HG03460 (cell line): ENCODE results near the gene FBXW9.
"Not testable (repeated sequence)": the region's sequence is repeated elsewhere in the genome, so short reads cannot be mapped to it uniquely, and the experiment has no call there.

Experiments used
- ATAC-seq: cut with Tn5 transposase; IDR thresholded peaks from one replicate; pipeline ENCODE4 v1.9.1; 2021; ENCODE audit not compliant: unreplicated experiment

FBXW9 gene

DNA sequence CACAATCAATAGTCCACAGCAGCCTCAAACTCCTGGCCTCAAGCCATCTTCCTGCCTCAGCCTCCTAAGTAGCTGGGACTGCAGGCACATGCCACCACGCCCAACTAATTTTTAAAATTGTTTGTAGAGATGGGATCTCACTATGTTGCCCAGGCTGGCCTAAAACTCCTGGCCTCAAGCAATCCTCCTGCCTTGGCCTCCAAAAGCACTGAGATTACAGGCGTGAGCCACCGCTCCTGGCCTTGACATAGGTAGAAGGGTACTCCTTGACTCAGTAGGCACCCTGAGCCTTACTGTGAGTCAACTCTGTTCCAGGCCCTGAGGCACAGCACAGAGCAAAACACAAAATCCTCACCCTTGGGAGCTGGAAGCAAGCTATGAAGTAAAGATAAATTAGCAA, 19.5 kb upstream of the FBXW9 start:
- no peak for ATAC-seq

DNA sequence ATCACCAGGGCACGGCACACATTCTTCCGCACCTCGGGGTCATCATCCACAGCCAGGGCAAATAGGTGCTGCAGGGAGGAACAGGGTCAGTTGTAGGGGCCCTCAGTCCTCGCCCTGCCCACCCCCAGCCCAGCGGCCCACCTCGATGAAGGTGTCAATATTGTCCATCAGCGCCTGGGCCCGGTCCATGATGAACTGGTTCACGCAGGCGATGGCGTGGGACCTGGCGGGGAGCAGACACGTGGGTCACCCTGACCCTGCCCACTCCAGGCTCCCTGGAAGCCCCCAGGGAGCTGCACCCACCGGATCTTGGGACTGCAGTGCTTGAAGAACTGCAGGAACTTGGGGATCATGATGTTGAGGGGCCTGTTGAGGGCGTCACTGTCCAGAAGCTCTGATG, 18.7 kb upstream of the FBXW9 start:
- no peak for ATAC-seq

DNA sequence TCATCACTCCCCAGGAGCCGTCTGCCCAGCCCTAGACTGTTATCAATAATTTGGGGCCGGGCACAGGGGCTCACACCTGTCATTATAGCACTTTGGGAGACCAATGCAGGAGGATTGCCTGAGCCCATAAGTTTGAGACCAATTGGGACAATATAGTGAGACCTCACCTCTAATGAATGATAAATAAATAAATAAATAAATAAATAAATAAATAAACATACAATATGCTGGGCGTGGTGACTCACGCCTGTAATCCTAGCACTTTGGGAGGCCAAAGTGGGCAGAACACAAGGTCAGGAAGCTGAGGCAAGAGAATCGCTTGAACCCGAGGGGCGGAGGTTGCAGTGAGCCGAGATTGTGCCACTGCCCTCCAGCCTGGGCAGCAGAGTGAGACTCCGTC, 16.9 kb upstream of the FBXW9 start:
- not testable (repeated sequence) for ATAC-seq

DNA sequence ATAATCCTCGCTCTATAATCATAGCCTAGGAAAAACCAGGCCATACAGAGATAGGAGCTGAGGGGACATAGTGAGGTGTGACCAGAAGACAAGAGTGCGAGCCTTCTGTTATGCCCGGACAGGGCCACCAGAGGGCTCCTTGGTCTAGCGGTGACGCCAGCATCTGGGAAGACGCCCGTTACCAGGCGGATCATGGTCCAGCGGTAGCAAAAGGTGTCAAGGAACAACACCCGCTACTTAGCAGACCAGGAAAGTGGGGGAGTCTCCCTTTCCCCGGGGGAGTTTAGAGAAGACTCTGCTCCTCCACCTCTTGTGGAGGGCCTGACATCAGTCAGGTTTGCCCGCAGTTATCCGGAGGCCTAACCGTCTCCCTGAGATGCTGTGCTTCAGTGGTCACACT, 15.6 kb upstream of the FBXW9 start:
- not testable (repeated sequence) for ATAC-seq

DNA sequence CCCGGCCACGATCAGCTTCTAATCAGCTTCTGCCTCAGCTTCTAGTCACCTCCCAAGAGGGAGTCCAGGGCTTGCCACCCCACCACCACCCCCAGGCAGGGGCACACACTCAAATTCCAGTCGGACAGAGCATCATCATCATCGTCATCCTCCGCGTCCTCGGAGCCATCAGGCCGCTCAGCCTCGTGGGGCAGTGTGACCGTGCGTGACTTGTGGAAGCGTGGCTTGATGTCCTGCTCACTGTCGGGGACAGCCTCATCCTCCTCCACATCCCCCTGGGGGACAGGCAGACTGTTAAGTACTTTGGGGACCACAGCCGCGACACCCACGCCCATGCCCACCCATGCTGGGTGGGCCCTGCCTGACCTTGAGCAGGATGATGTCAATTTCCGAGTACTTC, 14.8 kb upstream of the FBXW9 start:
- ATAC-seq, result no peak

DNA sequence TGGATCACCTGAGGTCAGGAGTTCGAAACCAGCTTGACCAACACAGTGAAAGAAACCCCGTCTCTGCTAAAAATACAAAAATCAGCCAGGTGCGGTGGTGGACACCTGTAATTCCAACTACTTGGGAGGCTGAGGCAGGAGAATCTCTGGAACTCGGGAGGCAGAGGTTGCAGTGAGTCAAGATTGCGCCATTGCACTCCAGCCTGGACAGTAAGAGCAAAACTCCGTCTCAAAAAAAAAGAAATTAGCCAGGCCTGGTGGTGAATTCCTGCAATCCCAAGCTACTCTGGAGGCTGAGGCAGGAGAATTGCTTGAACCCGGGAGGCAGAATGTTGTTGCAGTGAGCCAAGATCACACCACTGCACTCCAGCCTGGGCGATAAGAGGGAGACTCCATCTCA, 12.2 kb upstream of the FBXW9 start:
- no peak for ATAC-seq

DNA sequence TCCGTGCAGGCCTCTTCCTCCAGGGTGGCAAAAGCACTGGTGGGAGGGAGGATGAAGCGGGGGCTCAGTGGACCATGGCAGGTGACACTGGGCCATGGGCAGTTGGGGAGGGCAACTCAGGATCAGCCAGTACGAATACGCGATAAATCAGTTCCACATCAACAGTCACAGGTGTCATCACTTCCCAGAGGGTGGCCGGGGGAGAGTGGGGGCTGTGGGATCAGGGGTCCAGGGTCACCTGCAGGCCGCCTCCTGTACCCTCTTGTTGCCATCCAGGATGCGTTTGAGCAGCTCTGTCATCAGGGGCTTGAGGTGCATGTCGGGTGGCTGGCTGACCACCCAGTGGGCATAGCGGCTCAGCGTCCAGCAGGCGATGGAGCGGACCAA, 9.9 kb upstream of the FBXW9 start:
- ATAC-seq, result no peak

DNA sequence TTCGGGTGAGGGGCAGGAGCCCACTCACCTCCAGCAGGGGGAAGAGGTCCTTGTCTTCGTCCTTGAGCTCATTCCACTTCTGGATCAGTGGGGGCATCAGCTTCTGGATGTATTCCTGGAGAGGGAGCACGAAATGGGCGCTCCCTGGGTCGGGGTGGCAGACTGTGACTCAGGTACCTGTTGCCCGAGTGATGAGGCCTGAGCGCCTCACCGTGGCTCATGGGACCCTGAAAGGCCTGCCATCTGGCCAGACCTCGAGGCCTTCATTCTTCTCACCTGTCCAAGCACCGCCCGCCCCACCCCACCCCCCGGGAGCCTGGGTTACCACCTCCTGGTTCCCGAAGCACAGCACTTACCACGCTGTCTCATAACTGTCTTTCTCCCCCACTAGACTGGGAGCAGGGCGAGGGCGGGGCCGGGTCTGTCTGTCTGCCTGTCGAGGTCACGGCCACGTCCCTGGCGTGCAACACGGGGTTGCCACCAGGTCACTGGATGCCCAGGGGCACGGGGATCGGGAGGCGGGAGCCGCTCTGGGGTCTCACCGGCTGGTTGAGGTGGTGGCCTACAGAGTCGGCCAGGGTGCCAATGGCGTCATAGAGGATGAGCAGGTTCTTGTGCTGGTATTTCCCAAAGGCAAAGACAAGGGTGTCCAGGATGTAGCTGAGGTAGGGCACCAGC, 9.4 kb upstream of the FBXW9 start:
- no peak for ATAC-seq

DNA sequence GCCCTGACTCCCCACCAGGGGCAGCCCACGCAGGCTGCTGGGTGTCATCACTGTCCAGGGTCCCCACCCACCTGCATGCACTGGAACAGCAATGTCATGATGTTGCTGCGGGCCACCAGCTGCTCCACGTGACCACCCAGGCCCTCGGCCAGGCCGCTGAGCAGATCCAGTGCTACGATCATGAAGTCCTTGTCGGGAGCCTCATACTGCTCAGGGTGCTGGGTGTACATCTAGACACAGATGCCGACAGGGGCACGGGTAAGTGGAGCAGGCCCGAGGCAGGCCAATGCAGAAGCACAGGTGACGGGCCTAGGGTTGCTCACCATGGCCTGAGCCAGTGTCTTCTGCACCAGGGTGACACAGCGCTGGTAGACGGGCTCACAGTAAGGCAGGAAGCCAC, 8.7 kb upstream of the FBXW9 start:
- ATAC-seq, result no peak

DNA sequence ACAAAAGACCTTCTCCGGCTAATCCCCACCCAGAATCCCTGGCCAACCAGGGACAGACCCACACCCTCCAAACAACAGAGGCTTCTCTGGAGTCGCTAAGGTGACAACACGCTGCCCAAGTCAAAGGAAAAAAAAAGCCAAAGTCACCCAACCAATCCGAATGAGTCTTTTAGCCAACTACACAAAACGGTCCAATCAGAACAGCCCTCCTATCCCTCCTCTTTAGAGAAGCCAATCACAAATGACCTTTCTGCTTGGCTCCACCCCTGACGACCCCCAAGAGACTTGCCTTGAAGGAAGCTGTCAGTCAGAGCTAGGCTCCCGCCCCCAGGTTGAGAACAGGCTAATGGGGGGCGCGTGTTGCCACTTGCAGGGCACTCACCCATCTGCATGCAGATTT, 6.6 kb upstream of the FBXW9 start:
- no peak for ATAC-seq

DNA sequence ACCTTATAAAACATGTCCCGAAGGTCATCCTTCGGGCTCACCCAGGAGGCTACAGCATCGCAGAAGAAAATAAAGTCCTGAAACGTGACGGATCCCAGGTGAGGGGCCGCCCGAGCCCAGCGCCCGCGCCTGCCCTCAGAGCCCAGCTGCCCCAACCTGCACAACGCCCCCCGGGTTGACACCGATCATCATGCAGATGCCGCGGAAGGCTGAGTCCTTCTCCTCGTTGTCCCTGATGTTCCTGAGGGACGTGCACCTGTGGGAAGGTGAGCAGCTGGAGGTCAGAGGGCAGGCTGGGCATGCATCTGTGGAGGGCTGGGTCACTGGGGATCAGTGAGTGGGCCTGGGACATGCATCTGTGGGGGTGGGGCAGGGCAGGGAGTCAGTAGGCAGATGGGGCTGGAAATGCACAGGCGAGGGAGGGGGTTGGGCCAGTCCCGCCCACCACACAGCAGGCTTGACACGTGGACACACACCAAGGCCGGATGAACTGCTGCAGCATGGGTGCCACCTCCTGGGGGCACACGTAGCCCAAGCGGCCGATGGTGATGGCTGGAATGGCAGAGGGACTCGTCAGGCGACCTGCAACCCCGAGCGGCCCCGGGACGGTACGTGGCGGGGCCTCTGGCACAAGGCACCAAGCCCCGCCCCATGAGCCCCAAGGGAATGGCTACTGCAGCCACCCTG, 5.3 kb upstream of the FBXW9 start:
- no peak for ATAC-seq

DNA sequence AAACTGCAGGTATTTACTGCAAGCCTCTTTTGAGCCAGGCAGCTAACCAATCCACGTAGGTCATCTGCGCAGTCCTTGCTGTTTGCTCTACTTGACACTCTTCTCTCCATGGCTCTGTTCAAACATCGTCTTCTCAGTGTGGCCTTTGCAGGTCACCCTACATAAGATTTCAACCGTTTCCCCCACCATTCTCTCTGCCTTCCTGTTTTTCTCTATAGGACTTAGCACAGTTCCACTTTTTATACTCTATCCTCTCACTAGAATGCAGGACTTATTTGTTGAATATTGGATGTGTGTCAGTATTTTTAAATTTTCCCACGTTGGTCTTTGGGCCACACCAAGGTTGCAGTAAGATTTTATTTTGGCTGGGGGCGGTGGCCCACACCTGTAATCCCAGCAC, 1.7 kb upstream of the FBXW9 start:
- no peak for ATAC-seq

DNA sequence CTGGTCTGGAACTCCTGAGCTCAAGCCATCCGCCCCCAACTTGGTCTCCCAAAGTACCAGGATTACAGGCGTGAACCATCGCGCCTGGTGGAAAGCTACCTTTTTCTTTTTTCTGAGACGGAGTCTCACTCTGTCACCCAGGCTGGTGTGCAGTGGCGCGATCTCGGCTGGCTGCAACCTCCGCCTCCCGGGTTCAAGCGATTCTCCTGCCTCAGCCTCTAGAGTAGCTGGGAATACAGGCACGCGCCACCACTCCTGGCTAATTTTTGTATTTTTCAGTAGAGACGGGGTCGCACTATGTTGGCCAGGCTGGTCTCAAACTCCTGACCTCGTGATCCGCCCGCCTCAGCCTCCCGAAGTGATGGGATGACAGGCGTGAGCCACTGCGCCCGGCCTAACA, 994 bp upstream of the FBXW9 start:
- ATAC-seq, result not testable (repeated sequence)

DNA sequence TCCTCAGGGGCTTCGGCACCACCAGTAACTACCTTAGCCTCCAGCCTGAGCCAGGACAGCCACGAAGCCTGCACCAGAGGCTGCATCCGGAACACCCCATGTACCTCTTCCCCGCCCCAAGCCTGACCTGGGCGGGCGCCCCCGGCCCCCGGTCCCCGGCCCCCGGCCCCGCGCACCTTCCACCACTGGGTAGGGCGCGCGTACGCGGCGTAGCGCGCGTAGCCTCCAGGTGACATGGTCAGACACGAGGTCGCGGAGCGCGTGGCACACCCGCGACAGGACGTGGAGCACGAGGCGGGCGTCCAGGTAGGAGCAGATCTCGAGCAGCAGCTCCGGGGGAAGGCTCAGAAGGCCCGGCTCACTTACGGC, 450 bp downstream of the FBXW9 start:
- ATAC-seq, result no peak

DNA sequence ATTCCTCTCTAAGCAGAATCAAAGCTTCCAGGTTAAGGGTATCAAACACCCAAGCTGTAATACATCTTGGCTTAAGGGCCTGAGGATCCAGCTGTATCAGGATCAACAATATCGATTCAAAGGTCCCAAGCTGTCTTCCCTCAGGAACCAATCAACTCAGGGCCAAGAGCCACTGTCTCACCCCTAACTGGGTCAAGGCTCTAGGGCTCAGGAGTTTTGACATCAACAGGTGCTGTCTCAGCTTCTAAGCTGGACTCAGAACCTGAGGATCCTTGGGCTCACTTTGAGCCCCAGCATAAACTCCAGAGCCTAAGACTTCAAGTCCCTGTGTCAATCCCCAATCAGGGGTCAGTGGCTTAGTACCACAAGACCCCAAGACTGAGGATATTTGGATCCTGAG, 917 bp downstream of the FBXW9 start:
- ATAC-seq, result no peak

DNA sequence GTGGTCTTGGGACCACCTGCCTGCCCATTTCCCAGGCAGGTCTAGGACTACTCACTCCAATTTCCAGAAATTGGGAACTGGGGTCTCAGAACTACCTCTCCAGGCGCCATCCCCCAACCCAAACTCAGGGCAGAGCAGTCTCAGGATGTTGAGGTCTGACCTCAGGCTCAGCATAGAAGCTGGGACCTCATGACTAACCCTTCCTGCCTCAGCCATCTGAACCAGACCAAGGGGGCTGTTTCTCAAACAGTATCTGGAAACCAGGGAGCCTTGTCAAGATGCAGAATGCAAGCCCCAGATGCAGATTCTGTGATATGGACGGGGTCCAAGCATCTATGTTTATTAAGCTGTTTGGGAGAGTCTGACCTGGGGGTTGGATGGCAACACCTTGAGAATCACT, 1.3 kb downstream of the FBXW9 start:
- no peak for ATAC-seq

DNA sequence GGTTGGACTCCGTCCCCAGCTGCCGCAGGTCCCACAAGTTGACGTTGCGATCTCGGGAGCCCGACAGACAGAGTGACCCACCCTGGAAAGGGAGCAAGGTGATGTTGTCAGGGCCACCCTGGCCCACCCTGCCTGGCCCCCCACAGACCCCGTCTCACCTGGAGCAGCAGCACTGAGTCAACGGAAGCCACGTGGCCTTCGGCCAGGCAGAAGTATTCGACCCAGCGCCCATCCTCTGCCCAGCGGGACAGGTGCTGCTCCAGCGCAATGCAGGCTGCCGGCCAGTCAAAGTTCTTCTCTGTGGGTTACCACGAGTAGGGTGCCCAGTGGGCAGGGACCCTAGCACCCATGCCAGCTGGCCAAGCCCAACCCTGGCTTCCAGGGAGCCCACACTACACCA, 1.8 kb downstream of the FBXW9 start:
- ATAC-seq, result no peak

DNA sequence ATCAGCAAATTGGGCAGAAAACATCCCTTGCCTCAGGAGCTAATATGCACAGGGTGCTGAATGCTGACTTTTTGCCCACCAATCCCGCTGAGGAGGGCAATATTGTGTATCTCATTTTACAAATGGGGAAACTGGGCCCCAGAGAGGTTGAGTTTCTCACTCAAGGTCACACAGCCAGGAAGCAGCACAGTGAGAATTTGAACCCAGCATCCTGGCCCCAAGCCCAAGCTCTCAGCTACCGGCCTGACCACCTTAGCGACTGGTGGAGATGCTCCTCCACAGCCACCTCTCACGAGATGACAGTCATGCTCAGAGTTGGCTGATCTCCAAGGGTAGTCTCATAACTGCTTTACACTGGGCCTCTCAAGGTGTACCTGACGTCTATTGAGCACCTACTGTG, 3.5 kb downstream of the FBXW9 start:
- ATAC-seq, result no peak

DNA sequence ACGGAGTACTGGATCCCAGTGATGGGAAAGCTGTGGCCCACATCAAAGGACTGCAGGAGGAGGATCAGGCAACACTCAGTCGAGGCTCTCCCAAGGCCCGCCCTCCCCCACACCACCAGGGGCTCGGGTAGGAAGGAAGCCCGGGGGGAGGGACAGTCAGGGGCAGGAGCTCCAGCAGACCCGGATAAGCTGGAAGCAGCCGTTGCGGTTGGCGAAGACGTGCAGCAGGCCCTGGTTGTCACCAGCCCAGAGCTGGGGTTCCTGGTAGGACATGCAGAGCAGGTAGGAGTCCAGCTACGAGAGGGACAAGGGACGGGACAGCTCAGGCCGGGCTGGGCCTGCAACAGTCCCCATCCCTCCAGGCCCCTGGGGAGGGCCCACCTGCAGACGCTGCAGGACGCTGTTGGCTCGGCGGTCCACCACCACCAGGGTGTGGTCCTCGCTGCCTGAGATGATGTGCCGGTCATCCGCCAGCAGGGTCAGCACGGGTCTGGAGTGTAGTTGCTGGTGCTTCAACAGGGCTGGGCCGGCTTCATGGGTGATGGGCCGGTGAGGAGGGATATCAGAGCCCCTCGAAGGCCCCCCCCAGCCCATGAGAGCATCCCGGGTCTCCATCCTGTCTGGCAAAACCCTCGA, 6.7 kb downstream of the FBXW9 start:
- no peak for ATAC-seq

DNA sequence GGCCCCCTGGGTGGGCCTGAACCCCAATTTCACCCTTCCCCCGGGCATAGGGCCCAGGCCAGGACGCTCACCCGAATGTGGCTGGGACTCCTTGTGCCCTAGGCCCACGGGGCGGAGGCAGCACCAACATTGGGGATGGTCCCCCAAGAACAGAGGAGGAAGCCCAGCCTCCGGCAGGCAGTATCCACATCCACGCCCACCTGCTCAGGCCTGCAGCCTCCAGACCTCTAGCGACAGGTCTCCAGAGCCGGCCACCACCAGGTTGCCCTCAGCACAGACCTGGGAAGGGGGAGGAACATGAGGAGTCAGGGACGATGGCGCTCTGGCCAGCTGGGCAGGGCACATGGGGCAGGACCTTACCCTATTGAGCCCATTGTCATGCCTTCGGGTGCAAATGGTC, 7.4 kb downstream of the FBXW9 start:
- no peak for ATAC-seq

DNA sequence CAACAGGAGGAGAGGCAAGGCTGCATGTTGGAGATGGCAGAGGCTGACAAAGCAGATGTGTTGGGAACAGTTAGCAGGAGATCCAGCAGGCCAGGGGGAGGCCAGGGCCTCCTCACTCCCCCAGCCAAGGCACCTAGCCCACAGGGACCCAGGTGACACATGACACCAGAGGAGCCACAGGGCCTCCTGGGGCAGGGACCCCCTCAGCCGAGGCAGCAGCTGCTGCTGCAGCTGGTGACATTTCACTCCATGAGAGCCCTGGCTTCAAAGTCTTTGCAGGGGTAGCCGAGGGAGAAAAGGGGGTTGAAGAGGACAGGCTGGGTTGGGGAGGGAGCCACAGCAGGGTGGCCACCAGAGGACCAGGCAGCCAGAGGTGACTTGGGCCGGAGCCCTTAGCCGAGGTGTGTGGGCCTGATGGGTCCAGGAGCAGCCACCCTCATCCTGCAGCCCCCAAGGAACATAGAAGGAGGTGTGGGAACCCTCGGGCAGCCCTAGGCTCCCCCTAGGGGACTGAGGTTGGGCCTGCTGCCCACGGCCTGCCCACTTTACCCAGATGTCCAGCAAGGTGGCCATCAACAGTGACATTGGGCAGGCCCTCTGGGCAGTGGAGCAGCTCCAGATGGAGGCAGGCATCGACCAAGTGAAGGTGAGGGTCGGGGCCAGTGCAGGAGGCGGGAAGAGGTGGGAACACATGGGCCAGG, 8.8 kb downstream of the FBXW9 start, which contains the start of gene GNG14:
GNG14 (plus strand) TSS at position 503 of the 701 bp plus-strand sequence; CDS start at position 554, 51 bp downstream.
- no peak for ATAC-seq

DNA sequence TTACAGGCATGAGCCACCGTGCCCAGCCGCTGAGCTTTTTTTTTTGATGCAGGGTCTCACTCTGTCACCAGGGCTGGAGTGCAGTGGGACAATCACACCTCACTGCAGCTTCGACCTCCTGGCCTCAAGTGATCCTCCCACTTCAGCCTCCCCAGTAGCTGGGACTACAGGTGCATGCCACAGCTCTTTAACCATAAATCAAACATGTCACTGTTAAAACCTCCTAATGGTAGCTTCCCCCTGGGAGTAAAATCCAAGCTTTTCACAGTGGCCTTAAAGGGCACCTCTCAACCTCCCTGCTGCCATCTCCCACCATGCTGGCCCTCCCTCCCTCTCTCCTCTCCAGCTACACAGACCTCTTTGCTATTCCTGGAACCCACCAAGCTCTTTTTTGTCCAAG, 10.6 kb downstream of the FBXW9 start:
- no peak for ATAC-seq
